Motor neuron (in vitro differentiated cells): Measurements from ENCODE around the gene GNB3. TPM values are rescaled to one million over a fixed set of nuclear protein-coding genes. Genes with fewer than 3 reads are reported as not detected.

Experiments
- ATAC-seq, 8 experiments: fragments of 200-7000 bp; cut with Tn5 transposase; replicated peaks in 6 of 8; 2 replicates each; pipeline ENCODE4 v1.8.0; 2021; ENCODE audit warnings: mild to moderate bottlenecking in 8 of 8, moderate library complexity in 8 of 8
- H3K27ac ChIP-seq, 2 donors: fragments of 250-450 bp; sonication (Bioruptor Pico); 2 replicates each; pipeline ENCODE4 v1.9.0; 2021; ENCODE audit warnings: antibody characterized with exemption in 2 of 2, mild to moderate bottlenecking in 2 of 2, moderate library complexity in 1 of 2
- H3K4me1 ChIP-seq, 2 donors: fragments of 250-450 bp; sonication (Bioruptor Pico); replicated peaks in 1 of 2; 2 replicates each; pipeline ENCODE4 v1.6.1; 2021; ENCODE audit warnings: antibody characterized with exemption in 2 of 2, mild to moderate bottlenecking in 2 of 2, moderate library complexity in 1 of 2
- H3K4me3 ChIP-seq, 5 donors: fragments of 250-450 bp; sonication (Bioruptor Pico); 2 replicates each; pipeline ENCODE4 v1.9.0; 2021; ENCODE audit warnings: antibody characterized with exemption in 5 of 5, mild to moderate bottlenecking in 5 of 5, moderate library complexity in 4 of 5
- WGBS, 10 experiments: fragments of 450-650 bp; shearing (Covaris generic); methylation state at CpG; one replicate each; pipeline ENCODE4 v1.0.0; 2022; 5-methylcytosine and 5-hydroxymethylcytosine counted together
- in situ Hi-C, 9 experiments: fragments of 400-800 bp; cut with MboI; loops; one replicate each; pipeline ENCODE4 v1.15.0; 2021; ENCODE audit warnings: low sequenced_read_pairs in 9 of 9, low pct_unique_long_range_greater_than_20kb in 2 of 9; ENCODE audit not compliant: unreplicated experiment in 9 of 9
- total RNA-seq, 8 experiments: library from RNA; unstranded; fragments of 300-600 nt; gene quantifications; 2 replicates each; pipeline versions ENCODE4 v1.2.3 to v1.2.4, GENCODE V29; 2022

The GNB3 gene
- total RNA-seq, 8 experiments from 2014 or later: 1.1 to 8.4 (median 4.5) TPM

GRCh38 chr12:6825398-6826124, 15.2 kb upstream of the GNB3 start:
- 0 to 26% (median 5%) methylated on average over 1 to 12 of the region's 19 CpGs; no CpG with 5 or more reads in 3 of the 10 experiments for WGBS, 10 experiments
- ATAC-seq: peak; percentile 28 to 75 (median 32)
- in situ Hi-C loops: loop anchor here in 1 of 9 experiments (25.0 kb wide), 1 partner anchor 88 kb away; no protein-coding TSS in a partner anchor
- H3K4me1 ChIP-seq: peaks cover 49 to 62% of the 10 kb centered on the region in 2 donors
- H3K27ac ChIP-seq: peak overlapping the region; percentile 74 to 78
- peak overlapping the region; percentile 0 to 7 (median 4) for H3K4me3 ChIP-seq

GRCh38 chr12:6826125-6826733, 14.5 kb upstream of the GNB3 start:
- ATAC-seq: no peak
- 51 to 94% (median 85%) methylated on average over 1 to 7 of the region's 17 CpGs; no CpG with 5 or more reads in 2 of the 10 experiments for WGBS, 10 experiments
- Histone ChIP-seq H3K4me3 (no peak overlapping the region), H3K27ac (peak overlapping the region in 1 of 2 donors; percentile 87), H3K4me1 (peaks cover 44 to 58% of the 10 kb centered on the region in 2 donors)
- in situ Hi-C loops: loop anchor here in 1 of 9 experiments (25.0 kb wide), 1 partner anchor 89 kb away; no protein-coding TSS in a partner anchor

GRCh38 chr12:6826734-6827436, 13.8 kb upstream of the GNB3 start:
- 74 to 100% (median 85%) methylated on average over 1 to 8 of the region's 22 CpGs; no CpG with 5 or more reads in 6 of the 10 experiments for WGBS, 10 experiments
- peak overlapping the region; percentile 82 to 87 for H3K27ac ChIP-seq
- in situ Hi-C loops: loop anchor here in 1 of 9 experiments (25.0 kb wide), 1 partner anchor 90 kb away; no protein-coding TSS in a partner anchor

GRCh38 chr12:6827437-6827911, 13.3 kb upstream of the GNB3 start:
- H3K4me3 ChIP-seq: peak overlapping the region; percentile 23 to 99 (median 80)
- in situ Hi-C loops: loop anchor here in 1 of 9 experiments (25.0 kb wide), 1 partner anchor 90 kb away; no protein-coding TSS in a partner anchor

More at GRCh38 chr12:6826734-6827436, 13.8 kb upstream of the GNB3 start:
- Histone ChIP-seq H3K4me1 (peaks cover 44 to 56% of the 10 kb centered on the region in 2 donors), H3K4me3 (peak overlapping the region in 4 of 5 donors; percentile 1 to 99 (median 57))
- ATAC-seq: no peak

GRCh38 chr12:6827982-6828780, 12.5 kb upstream of the GNB3 start, which contains the start of gene P3H3:
Gene P3H3 (plus strand): TSS chr12:6828407. CDS start chr12:6828441, 34 bp downstream.
- ATAC-seq: peak; percentile 4 to 34 (median 14)
- in situ Hi-C loops: loop anchor here in 1 of 9 experiments (25.0 kb wide), 1 partner anchor 91 kb away; no protein-coding TSS in a partner anchor

More at GRCh38 chr12:6827437-6827911, 13.3 kb upstream of the GNB3 start:
- peak; percentile 20 to 80 (median 74) for ATAC-seq
- Histone ChIP-seq H3K27ac (peak overlapping the region; percentile 82 to 87), H3K4me1 (peaks cover 38 to 53% of the 10 kb centered on the region in 2 donors)
- WGBS, 10 experiments: 0 to 10% methylated on average over 1 to 2 of the region's 8 CpGs; no CpG with 5 or more reads in 8 of the 10 experiments

GRCh38 chr12:6828781-6829535, 11.8 kb upstream of the GNB3 start:
- Histone ChIP-seq H3K27ac (peak overlapping the region; percentile 89 to 95), H3K4me3 (peak overlapping the region; percentile 76 to 99 (median 91)), H3K4me1 (peaks cover 27 to 38% of the 10 kb centered on the region in 2 donors)
- 0% methylated on average over 5 to 10 of the region's 71 CpGs; no CpG with 5 or more reads in 8 of the 10 experiments for WGBS, 10 experiments
- ATAC-seq: peak; percentile 24 to 56 (median 40)
- in situ Hi-C loops: loop anchor here in 1 of 9 experiments (25.0 kb wide), 1 partner anchor 92 kb away; no protein-coding TSS in a partner anchor

More at GRCh38 chr12:6827982-6828780, 12.5 kb upstream of the GNB3 start, which contains the start of gene P3H3:
- WGBS, 10 experiments: 0% methylated on average over 1 to 9 of the region's 60 CpGs; no CpG with 5 or more reads in 8 of the 10 experiments
- Histone ChIP-seq H3K4me3 (peak within 1 kb of the TSS; percentile 76 to 99 (median 91)), H3K27ac (peak within 1 kb of the TSS; percentile 89 to 95), H3K4me1 (peaks cover 31 to 46% of the 10 kb centered on the region in 2 donors)

DNA sequence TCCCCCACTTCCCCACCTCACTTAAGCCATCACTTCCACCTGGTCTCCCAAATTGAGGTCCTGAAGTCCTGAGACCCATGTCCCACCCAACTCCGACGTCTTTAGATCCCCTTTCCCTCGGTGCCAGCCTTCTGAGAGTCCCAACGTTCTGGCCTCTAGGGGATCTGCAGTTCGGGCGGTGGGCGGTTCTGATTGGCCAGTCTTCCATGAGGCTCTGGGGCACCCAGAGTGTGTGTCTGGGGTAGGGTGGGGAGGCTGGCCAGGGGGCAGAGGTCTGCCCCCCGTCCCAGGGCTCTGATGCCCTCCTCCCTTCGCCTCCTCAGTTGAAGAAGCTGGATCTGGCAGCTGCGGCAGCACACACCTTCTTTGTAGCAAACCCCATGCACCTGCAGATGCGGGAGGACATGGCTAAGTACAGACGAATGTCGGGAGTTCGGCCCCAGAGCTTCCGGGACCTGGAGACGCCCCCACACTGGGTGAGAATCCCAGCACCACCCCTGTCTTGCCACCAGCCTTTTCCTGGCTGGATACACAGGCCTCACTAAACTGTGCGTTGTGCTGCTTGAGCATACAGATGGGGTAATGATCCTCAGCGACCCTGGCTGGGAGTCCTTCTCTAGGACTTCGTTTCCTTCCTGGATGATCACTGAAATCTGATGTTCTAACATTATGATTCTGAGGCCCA, 11.0 kb upstream of the GNB3 start:
- Histone ChIP-seq H3K27ac (peak overlapping the region; percentile 89 to 95), H3K4me1 (peaks cover 26 to 31% of the 10 kb centered on the region in 2 donors), H3K4me3 (peak overlapping the region; percentile 76 to 99 (median 91))
- peak; percentile 12 to 40 (median 27) for ATAC-seq
- in situ Hi-C loops: loop anchor here in 1 of 9 experiments (25.0 kb wide), 1 partner anchor 92 kb away; no protein-coding TSS in a partner anchor
- WGBS, 10 experiments: 0 to 100% (median 14%) methylated on average over 1 to 6 of the region's 19 CpGs; no CpG with 5 or more reads in 7 of the 10 experiments

DNA sequence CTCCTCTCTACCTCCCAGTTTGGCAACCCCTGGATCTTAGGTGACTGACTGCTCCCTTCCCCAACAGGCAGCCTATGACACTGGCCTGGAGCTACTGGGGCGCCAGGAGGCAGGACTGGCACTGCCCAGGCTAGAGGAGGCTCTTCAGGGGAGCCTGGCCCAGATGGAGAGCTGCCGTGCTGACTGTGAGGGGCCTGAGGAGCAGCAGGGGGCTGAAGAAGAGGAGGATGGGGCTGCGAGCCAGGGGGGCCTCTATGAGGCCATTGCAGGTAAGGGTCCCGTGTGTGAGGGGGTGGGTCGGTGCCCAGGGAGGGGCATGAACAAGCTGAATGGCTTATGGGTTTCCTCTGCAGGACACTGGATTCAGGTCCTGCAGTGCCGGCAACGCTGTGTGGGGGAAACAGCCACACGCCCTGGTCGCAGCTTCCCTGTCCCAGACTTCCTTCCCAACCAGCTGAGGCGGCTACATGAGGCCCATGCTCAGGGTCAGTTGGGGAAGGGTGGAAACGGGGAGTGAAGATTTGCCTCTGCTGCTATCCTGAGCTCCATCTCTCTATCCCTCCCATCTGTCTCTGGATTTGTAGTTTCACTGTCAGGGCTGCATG, 10.3 kb upstream of the GNB3 start:
- 100% methylated on average over 1 to 2 of the region's 11 CpGs; no CpG with 5 or more reads in 8 of the 10 experiments for WGBS, 10 experiments
- no peak overlapping the region for H3K27ac ChIP-seq
- peak overlapping the region in 4 of 5 donors; percentile 80 to 99 (median 94) for H3K4me3 ChIP-seq
- peaks cover 19 to 24% of the 10 kb centered on the region in 2 donors for H3K4me1 ChIP-seq
- in situ Hi-C loops: loop anchor here in 1 of 9 experiments (25.0 kb wide), 1 partner anchor 93 kb away; no protein-coding TSS in a partner anchor
- no peak for ATAC-seq

GRCh38 chr12:6830999-6831398, 9.7 kb upstream of the GNB3 start:
- Histone ChIP-seq H3K27ac (no peak overlapping the region), H3K4me3 (no peak overlapping the region), H3K4me1 (peaks cover 18% of the 10 kb centered on the region in 2 donors)
- in situ Hi-C loops: loop anchor here in 1 of 9 experiments (25.0 kb wide), 1 partner anchor 94 kb away; no protein-coding TSS in a partner anchor
- WGBS, 10 experiments: 40 to 100% (median 70%) methylated on average over 1 to 5 of the region's 6 CpGs; no CpG with 5 or more reads in 5 of the 10 experiments
- ATAC-seq: no peak

DNA sequence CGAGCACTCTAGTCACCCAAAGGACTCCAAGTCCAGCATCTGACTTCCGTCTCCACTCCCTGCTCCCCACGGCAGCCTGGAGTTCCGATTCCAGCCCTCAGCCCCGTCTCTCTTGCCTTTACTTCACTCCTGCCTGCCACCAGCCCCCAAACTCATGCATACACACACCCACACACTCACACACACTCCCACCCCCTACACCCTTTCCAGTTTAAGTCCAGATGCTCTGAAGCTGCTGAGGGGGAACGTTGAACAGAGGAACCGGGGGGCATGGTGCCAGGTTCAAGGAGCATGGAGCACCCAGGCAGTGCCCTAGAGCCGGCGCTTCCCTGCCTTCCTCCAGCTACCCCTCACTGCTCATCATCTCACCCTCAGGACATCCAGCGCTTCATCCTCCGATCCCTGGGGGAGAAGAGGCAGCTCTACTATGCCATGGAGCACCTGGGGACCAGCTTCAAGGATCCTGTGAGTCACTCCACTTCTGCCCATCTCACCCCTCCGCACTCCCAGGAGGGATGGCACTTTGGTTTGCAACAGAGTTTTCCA, 9.2 kb upstream of the GNB3 start:
- H3K27ac ChIP-seq: no peak overlapping the region
- ATAC-seq: no peak
- 70 to 100% (median 90%) methylated on average over 1 to 6 of the region's 12 CpGs; no CpG with 5 or more reads in 4 of the 10 experiments for WGBS, 10 experiments
- in situ Hi-C loops: loop anchor here in 1 of 9 experiments (25.0 kb wide), 1 partner anchor 94 kb away; no protein-coding TSS in a partner anchor
- H3K4me1 ChIP-seq: peaks cover 17 to 18% of the 10 kb centered on the region in 2 donors
- H3K4me3 ChIP-seq: no peak overlapping the region
